ENCODE data around the gene HTR4.

- TF ChIP-seq, protein P1, sequence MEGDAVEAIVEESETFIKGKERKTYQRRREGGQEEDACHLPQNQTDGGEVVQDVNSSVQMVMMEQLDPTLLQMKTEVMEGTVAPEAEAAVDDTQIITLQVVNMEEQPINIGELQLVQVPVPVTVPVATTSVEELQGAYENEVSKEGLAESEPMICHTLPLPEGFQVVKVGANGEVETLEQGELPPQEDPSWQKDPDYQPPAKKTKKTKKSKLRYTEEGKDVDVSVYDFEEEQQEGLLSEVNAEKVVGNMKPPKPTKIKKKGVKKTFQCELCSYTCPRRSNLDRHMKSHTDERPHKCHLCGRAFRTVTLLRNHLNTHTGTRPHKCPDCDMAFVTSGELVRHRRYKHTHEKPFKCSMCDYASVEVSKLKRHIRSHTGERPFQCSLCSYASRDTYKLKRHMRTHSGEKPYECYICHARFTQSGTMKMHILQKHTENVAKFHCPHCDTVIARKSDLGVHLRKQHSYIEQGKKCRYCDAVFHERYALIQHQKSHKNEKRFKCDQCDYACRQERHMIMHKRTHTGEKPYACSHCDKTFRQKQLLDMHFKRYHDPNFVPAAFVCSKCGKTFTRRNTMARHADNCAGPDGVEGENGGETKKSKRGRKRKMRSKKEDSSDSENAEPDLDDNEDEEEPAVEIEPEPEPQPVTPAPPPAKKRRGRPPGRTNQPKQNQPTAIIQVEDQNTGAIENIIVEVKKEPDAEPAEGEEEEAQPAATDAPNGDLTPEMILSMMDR (IDR thresholded peaks at IDR 0.05), result no peak
- no peak for TF ChIP-seq POLR2A (IDR thresholded peaks at IDR 0.05)
Measured at GRCh38 chr5:148626081-148626613, 28.2 kb downstream of the HTR4 start.
